HG03097 (cell line): ENCODE measurements around the gene SNRPB.
A peak's percentile ranks its signal among the peaks of the same experiment; 100 is the strongest.

Experiments
- ATAC-seq: cut with Tn5 transposase; IDR thresholded peaks from one replicate; pipeline ENCODE4 v1.9.1; 2021; ENCODE audit not compliant: unreplicated experiment, low FRiP score

The SNRPB gene

DNA sequence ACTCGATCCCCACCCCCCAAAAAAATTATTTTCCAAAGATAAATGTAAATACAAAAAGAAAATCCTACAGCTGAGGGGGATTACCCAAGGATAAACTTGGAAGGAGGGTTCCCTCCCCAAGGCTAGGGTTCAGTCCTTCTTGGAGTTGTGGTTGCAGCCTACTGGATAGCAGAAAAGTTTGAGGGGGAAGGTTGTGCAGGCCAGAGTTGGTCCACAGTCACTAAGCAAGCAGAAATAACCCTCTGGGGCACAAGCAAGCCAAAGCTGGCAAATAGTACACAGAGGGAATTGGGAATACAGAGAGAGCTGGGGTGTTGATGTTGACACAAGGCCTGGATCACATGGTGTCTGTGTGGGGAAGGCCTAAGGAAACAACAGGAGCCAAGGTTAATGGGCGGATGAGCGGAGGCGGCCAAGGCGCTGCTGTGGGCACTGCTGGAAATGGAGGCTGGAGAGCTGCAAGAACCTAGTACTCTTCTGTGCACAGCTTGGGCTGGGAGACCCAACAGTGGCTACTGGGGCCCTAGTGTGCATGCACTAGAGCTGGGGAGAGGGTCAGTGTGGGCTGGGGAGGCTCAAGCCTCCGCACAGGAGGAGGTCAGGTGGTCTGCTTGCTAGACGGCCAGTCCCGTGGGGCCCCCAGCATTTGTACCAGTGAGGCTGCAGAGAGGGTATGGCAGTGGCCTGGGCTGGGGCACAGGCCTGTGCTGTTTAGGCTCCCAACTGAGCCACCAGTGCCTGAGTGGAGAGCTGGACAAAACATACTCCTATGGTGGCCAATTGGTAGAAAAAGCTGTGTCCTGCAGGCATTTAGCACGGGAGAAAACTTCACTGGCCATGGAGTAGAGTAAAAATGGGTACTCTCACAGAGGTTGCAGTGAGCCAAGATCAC, 5.5 kb upstream of the SNRPB start:
- ATAC-seq: no peak

DNA sequence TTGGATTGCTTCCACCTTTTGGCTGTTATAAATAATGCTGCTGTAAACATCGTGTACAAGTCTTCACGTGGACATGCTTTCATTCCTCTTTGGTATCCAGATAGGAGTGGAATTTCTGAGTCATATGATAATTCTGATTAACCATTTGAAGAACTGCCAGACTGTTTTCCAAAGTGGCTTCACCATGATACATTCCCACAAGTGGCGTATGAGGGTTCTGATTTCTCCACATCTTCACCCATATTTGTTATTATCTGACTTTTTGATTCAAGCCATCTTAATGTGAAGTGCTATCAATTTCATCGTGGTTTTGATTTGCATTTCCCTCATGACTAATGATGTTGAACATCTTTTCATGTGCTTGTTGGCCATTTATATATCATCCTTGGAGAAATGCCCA, 2.9 kb upstream of the SNRPB start:
- no peak for ATAC-seq

- peak; percentile 23 for ATAC-seq
Measured at GRCh38 chr20:2469991-2470422, 582 bp downstream of the SNRPB start.

DNA sequence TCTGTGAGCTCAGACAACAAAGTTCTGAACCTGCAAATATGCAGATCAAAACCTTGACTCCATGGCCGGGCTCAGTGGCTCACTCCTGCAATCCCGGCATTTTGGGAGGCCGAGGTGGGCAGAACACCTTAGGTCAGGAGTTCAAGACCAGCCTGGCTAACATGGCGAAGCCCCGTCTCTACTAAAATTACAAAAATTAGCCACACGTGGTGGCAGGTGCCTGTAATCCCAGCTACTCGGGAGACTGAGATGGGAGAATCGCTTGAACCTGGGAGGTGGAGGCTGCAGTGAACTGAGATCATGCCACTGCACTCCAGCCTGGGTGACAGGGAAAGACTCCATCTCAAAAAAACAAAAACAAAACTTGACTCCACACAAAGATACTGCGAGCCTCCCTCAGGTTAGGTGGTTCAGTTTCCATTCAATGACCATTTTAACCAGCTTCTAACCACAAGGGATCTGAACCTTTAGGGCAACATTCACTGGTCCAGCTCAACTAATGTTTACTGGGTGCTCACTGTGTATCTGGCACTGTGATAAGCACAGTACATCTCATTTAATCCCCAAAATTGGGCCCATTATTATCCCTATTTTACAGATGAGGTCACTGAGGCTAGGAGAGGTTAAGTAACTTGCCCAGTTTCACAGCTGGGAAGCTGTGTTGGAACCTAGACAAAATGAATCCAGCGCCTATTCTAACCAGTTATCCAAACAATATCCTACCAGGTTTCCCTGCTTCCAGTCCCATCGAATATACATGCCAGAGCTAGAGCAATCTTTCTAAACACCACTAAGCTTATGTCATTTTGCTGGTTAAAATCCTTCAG, 1.8 kb downstream of the SNRPB start:
- ATAC-seq: no peak

DNA sequence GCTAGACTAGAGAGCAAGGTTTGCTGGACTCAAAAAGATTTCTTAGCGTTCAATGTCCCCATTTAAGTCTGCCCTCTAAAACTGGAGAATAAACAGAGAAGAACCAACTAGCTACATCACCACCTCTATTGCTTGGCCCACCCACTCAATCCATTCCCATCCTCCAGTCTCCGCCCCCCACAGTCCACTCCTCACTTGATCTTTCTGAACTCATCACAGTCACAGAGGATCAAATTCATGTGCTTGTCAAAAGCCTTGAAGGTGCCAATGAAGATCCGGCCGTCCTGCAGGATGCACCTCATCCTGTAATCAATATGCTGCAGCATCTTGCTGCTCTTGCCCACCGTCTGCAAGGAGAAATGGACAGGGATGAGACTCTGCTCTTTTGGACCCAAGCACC, 3.2 kb downstream of the SNRPB start:
- no peak for ATAC-seq

GRCh38 chr20:2465100-2465499, 5.5 kb downstream of the SNRPB start:
- no peak for ATAC-seq

- no peak for ATAC-seq
Measured at GRCh38 chr20:2463616-2464365, 6.8 kb downstream of the SNRPB start.

DNA sequence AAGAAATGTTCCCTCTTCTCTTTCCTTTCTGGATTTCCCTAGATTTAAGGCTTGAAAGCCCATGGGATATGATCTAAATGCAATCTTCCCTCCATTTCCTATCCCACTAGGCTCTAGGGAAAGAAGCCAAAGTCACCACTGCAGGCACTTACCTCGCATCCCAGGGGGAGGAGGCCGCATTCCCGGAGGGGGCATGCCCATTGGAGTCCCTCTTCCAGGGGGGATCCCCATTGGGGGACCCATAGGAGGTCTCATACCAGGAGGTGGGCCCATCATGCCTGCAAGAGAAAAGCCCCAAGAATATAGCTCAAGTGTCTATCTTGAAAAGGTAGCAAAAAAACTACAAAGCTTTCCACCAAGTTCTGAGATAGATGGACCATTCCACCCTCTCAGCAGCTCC, 8.1 kb downstream of the SNRPB start:
- ATAC-seq: no peak

- ATAC-seq: no peak
Measured at GRCh38 chr20:2460752-2461424, 9.7 kb downstream of the SNRPB start.

DNA sequence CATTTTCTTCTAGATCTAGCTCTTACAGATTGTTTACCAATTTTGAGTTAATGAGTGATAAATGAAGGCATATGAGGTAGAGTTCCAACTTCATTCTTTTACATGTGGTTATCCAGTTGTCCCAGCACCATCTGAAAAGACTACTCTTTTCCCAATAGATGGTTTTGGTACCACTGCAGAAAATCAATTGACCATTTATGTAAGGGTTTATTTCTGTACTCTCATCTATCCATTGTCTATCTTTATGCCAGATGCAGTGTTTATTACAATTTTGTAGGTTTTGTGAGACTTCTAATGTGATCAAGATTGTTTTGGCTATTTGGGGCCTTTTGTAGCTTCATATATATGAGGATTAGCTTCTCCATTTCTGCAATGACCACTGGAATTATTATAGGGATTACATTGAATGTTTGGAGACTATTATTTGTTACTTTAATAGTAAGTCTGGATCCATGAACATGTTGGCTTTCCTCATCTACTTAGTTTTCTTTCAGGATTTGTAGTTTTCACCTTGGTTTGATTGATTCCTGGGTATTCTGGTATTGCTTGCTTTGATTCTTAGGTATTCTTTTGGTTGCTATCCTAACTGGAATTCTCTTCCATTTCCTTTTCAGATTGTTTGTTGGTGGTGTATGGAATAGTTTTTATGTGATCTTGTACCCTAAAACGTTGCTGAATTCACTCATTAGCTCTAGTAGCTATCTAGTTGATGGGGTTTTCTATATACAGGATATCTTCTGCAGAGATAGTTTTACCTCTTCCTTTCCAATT, 10.4 kb downstream of the SNRPB start:
- no peak for ATAC-seq

DNA sequence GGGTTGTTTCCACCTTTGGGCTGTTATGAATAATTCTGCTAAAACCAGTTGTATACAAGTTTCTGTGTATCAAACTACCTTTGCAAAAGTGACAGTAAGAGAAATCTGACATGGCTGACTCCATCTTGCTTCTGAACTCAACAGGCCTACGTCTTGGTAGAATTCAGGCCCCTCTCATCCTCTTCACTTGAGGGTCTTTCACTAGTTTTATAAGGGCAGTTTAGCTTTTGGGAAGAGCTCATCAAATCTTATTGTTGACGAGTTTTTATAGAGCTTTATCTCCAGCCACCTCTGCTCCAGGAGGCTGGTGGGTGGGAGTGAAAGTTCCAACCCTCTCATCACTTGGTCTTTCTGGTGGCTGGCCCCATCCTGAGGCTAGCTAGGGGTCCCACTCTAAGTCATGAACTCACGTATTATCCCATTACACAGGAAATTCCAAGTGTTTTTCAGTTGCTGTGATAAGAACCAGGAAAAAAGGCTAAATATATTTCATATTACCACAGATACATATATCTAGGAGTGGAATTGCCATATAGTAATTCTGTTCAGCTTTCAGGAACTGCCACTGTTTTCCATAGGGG, 11.6 kb downstream of the SNRPB start:
- ATAC-seq: no peak

DNA sequence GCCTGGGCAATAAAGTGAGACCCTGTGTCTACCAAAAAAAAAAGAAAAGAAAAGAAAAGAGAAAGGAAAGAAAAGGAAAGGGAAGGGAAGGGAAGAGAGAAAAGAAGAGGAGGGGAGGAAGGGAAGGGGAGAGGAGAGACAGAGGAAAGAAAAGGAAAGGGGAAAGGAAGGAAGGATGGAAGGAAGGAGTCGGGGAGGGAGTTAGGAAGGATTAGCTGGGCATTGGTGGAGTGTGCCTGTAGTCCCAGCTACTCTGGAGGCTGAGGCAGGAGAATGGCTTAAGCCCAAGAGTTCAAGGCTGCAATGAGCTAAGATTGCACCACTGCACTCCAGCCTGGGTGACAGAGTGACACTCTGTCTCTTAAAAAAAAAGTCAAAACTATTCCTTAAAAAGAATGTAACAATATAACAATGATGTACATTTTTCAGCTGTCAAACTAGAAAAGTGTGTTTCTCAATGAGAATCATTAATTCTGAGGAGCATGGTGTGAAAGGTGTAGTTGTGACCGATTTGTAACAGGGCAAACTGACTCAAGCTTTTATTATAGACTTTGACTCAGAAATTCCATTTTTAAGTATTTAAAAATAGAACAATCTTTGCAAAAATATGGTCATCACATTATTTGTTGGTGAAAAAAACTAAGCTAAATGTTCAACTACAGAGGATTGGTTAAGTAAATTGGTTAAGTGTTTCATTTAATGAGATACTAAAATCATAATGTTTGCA, 14.7 kb downstream of the SNRPB start:
- ATAC-seq: no peak

DNA sequence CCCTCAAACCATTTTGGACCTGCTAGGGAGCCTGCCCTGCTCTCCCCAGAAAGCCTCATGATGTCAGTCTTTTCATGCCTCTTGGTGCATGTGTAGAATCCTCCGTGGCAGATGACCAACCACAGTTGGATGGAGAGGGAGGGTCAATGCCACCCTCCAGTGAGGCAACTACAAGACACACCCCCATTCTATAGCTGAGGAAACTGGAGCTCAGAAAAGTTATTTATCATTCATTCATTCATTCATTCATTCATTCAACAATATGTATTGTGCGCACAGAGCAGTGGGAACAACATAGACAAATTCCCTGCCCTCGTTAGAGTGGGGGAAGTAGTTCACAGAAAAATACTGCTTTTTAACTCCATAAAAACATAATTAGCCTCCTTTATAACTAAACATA, 16.8 kb downstream of the SNRPB start:
- ATAC-seq: no peak

DNA sequence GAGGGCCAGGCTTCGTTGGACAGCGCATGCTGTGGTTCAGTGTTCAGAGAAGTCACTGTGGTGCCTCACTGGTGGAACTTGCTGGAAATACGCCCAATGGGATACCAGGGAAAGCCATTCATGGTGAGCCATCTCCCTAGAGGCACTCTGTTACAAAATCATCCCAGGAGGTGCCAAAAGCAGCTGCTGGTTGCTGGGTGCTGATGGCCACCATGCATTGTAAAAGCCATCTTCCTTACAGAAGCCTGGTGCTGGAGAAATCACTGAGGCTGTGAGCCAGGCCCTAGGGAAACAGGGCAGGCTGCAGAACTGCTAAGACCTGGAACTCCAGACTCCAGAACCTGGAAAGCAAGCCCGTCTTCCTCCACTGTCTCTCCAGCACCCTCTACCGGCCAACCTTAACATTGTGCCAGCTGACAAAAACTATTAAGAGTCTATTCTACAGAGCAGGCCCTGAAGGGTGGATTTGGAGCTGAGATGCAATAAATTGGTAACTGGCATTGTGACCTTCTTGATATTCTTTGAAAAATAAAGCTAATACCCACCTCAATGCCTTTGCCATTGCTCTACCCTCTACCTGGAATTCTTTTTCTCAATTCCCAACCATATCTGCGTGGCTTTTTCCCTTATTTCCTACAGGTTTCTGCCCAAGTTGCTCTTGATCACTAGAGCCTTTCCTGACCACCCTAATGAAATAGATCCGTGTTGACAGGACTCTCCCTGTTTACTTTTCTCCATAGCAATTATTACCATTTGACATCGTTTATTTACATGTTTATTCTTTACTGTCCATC, 18.5 kb downstream of the SNRPB start:
- no peak for ATAC-seq

DNA sequence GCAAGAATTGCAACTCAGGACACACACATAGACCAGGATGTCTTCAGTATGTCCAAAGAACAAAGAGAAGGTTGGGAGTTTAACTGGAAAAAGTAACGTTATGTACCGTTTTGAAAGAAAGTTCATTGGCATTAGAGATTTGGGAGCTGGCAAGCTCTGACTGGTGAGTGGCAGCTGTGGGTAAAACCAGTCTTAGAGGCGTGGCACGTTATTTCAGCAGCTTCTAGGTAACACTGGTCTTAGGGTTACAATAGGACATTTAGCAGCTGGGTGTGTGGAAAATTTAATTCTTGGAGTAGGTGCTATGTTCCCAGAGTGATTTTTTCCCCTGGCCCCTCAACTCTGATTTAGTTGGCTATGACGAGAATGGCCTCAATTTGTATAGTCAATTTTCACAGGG, 19.2 kb downstream of the SNRPB start:
- no peak for ATAC-seq

GRCh38 chr20:2449386-2449785, 21.2 kb downstream of the SNRPB start:
- no peak for ATAC-seq

DNA sequence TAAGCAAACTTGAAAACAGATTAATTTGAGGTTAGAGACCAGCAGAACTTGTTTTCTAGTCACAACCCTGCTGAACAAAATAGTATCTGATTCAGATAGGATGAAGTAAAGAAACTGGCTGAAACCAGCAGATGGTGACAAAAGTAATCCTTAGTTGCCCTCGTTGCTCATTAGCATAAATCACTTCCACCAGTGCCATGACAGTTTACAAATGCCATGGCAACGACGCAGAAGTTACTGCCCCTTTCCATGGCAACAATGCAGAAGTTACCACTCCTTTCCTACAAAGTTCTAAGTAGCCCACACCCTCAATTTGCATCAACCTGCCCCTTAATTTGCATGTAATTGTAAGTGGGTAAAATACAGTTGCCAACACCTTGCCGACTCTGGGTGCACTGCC, 23.7 kb downstream of the SNRPB start:
- no peak for ATAC-seq

DNA sequence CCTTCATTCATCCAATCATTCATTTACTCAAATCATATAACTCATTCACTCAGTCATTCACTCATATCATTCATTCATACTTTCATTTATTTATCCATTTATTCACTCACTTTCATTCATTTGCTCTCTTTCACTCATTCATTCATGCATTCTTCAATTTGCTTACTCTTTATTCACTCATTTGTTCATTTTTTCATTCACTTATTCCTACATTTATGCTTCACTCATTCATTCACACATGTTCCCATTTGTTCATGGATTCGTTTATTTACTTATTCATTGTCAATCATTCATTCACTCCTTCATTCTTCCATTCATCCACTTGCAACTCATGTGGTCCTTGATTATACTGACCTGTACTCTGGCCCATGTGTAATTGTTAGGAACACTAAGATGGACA, 39.4 kb downstream of the SNRPB start:
- ATAC-seq: no peak
